ENCODE results near the gene APP.

The APP gene

GRCh38 chr21:26005464-26005863, 165.1 kb downstream of the APP start:
- no peak for TF ChIP-seq CTCF (IDR thresholded peaks at IDR 0.05; ENCODE audit: control extremely low read depth, extremely low read depth, low read depth, missing control alignments)
- CTCF ChIA-PET = no interaction called here
- DNase-seq (ENCODE audit: extremely low spot score) = no peak
- POLR2A ChIA-PET = no interaction called here

GRCh38 chr21:26003404-26003803, 167.2 kb downstream of the APP start:
- no peak for TF ChIP-seq CTCF (IDR thresholded peaks at IDR 0.05; ENCODE audit: control extremely low read depth, extremely low read depth, low read depth, missing control alignments)
- CTCF ChIA-PET = no interaction called here
- DNase-seq (ENCODE audit: extremely low spot score) = no peak
- POLR2A ChIA-PET = no interaction called here

GRCh38 chr21:26001356-26001755, 169.2 kb downstream of the APP start:
- CTCF ChIA-PET = no interaction called here
- TF ChIP-seq CTCF (IDR thresholded peaks at IDR 0.05; ENCODE audit: control extremely low read depth, extremely low read depth, low read depth, missing control alignments) = no peak
- POLR2A ChIA-PET = no interaction called here
- DNase-seq (ENCODE audit: extremely low spot score) = no peak

GRCh38 chr21:25999921-26000582, 170.5 kb downstream of the APP start:
- no peak for TF ChIP-seq CTCF (IDR thresholded peaks at IDR 0.05; ENCODE audit: control extremely low read depth, extremely low read depth, low read depth, missing control alignments)
- POLR2A ChIA-PET = no interaction called here

GRCh38 chr21:25997788-25998611, 172.6 kb downstream of the APP start:
- ChIA-PET CTCF (no interaction called here), POLR2A (no interaction called here)
- no peak for TF ChIP-seq CTCF (IDR thresholded peaks at IDR 0.05; ENCODE audit: control extremely low read depth, extremely low read depth, low read depth, missing control alignments)
- no peak for DNase-seq (ENCODE audit: extremely low spot score)

More at GRCh38 chr21:25999921-26000582, 170.5 kb downstream of the APP start:
- CTCF ChIA-PET = no interaction called here
- DNase-seq (ENCODE audit: extremely low spot score) = no peak

- no peak for DNase-seq (ENCODE audit: extremely low spot score)
- CTCF ChIA-PET = no interaction called here
- POLR2A ChIA-PET = no interaction called here
- TF ChIP-seq CTCF (IDR thresholded peaks at IDR 0.05; ENCODE audit: control extremely low read depth, extremely low read depth, low read depth, missing control alignments) = no peak
These were observed 175.3 kb downstream of the APP start for GRCh38 chr21:25995278-25995677.
